Lower leg skin (tissue), 4 donors: ENCODE data around the gene YWHAB. TPM values are rescaled to one million over a fixed set of nuclear protein-coding genes. Genes with fewer than 3 reads are reported as not detected.

Source experiments
- DNase-seq, 2 donors: peaks; one replicate each; pipeline ENCODE4 v3.0.0-alpha.2; 2019; ENCODE audit warnings: low spot score in 2 of 2
- H3K4me3 ChIP-seq: fragments of 200-600 bp; sonication (generic); 2 replicates; pipeline ENCODE4 v1.5.1; 2017; ENCODE audit warnings: mild to moderate bottlenecking, low read depth; ENCODE audit not compliant: poor library complexity, severe bottlenecking
- POLR2A ChIP-seq, 2 donors: fragments of 450-650 bp; IDR thresholded peaks; one replicate each; pipeline ENCODE4 v1.6.1; 2016 to 2017; ENCODE audit warnings: antibody characterized with exemption in 2 of 2, mild to moderate bottlenecking in 1 of 2, moderate library complexity in 1 of 2
- WGBS, 2 donors: methylation state at CpG; one replicate each; pipeline ENCODE4 v1.1.5; 2018; 5-methylcytosine and 5-hydroxymethylcytosine counted together
- intact Hi-C: fragments of 100-400 bp; cut with DNase I; formaldehyde crosslinking; loops from one replicate; pipeline ENCODE4 v1.15.0; 2023; ENCODE audit warnings: low total_unique reads
- total RNA-seq, 4 donors: library from RNA; depleted of rRNA; stranded (reverse); fragments of >200 nt; gene quantifications; one replicate each; pipeline ENCODE4 v1.1.0, GENCODE V29; 2016
- TF ChIP-seq, protein P1 (sequence below), 3 donors: fragments of 450-650 bp; IDR thresholded peaks; one replicate each; pipeline ENCODE4 v1.5.1; 2016; ENCODE audit warnings: antibody characterized with exemption in 3 of 3, mild to moderate bottlenecking in 3 of 3, moderate library complexity in 2 of 3

The YWHAB gene
- total RNA-seq, 4 donors from 2014 or later = 78.5 to 133 (median 105) TPM

DNA sequence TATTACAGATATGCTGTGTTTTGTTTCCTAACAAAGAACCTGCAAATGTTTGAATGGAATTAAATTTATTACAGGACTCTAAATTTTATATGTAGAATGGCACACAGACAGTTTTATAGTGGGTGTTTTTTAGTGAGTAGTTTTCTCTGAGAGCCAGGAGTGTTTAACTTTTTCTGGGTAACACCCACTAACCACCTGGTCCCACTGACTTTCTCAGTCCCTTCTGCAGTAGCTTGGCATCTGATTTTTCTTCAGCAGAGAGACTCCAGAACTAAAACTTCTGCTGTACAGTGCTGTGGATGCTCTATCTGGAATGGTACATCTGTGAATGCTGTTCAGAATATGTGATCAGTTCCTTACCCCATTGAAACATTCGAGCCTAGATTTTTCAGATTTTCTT lies 6.3 kb downstream of the YWHAB start:
- intact Hi-C loops = no loop called here
- TF ChIP-seq, protein P1, sequence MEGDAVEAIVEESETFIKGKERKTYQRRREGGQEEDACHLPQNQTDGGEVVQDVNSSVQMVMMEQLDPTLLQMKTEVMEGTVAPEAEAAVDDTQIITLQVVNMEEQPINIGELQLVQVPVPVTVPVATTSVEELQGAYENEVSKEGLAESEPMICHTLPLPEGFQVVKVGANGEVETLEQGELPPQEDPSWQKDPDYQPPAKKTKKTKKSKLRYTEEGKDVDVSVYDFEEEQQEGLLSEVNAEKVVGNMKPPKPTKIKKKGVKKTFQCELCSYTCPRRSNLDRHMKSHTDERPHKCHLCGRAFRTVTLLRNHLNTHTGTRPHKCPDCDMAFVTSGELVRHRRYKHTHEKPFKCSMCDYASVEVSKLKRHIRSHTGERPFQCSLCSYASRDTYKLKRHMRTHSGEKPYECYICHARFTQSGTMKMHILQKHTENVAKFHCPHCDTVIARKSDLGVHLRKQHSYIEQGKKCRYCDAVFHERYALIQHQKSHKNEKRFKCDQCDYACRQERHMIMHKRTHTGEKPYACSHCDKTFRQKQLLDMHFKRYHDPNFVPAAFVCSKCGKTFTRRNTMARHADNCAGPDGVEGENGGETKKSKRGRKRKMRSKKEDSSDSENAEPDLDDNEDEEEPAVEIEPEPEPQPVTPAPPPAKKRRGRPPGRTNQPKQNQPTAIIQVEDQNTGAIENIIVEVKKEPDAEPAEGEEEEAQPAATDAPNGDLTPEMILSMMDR (IDR thresholded peaks at IDR 0.05) = no peak
- no peak for TF ChIP-seq POLR2A (IDR thresholded peaks at IDR 0.05)
- DNase-seq = no peak
- H3K4me3 ChIP-seq = no peak overlapping the region
- WGBS, 2 donors = 68 to 75% methylated on average over 1 of the region's 1 CpG

DNA sequence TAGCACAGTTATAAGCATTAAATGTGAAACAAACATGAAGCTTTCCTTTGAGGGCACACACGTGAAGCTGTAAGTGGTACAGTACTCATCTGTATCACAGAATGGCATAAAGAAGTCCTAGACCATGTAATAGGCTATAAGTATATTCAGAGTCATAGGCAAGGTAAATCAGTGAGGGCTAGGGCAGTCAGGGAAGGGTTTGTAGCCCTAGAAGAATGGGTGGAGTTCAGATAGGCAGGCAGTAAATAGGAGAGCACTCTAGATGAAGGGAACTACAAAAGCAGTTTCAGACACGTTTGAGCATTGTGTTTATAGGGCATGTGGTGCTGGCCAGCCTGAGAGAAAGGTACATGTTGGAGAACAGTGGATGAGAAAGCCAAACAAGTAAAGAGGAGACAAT lies 9.5 kb downstream of the YWHAB start:
- H3K4me3 ChIP-seq = no peak overlapping the region
- TF ChIP-seq, protein P1 (IDR thresholded peaks at IDR 0.05) = no peak
- no peak for TF ChIP-seq POLR2A (IDR thresholded peaks at IDR 0.05)
- 44 to 53% methylated on average over 2 of the region's 2 CpGs for WGBS, 2 donors
- intact Hi-C loops = no loop called here
- DNase-seq = no peak

DNA sequence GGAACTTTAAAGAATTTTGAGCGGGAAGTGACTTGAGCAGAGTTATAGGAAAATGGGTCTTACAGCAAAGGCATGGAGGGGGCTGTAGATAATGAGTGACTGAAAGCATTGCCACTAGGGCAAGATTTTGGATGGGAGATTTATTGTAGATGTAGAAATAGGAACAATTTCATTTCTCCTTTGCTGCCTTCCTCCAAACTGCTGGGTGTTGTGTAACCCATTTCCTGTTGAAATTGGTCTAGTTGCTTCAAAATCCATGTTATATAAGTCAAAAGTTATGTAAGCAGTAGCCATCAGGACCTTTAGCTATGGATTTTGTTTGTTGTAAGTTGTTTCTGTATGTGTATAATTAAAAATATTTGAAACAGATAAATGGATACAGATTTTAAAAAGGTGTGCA lies 11.1 kb downstream of the YWHAB start:
- TF ChIP-seq, protein P1 (IDR thresholded peaks at IDR 0.05) = no peak
- TF ChIP-seq POLR2A (IDR thresholded peaks at IDR 0.05) = no peak
- intact Hi-C loops = no loop called here
- no peak for DNase-seq
- no peak overlapping the region for H3K4me3 ChIP-seq
- 86 to 91% methylated on average over 1 of the region's 1 CpG for WGBS, 2 donors

DNA sequence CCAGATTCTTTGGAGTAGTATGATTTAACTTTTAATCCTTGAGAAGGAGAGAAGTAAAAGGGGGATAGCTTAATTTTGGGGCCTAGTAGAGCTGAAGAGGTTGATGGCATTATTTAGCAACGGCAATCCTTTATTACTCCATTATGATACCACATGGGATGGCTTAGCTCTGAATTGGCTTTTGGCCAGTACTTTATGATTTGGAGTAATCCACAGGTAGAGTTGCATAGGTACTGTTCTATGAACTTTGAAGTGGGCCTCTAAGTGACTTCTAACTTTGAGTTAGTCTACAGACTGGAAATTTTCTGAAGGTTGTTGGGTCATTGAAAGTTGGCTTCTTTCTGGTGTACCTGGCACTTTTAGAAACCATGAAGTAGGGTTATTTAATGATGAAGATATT lies 11.6 kb downstream of the YWHAB start:
- H3K4me3 ChIP-seq = no peak overlapping the region
- intact Hi-C loops = no loop called here
- DNase-seq = no peak
- no peak for TF ChIP-seq POLR2A (IDR thresholded peaks at IDR 0.05)
- TF ChIP-seq, protein P1 (IDR thresholded peaks at IDR 0.05) = no peak
- 62 to 63% methylated on average over 1 of the region's 1 CpG for WGBS, 2 donors

DNA sequence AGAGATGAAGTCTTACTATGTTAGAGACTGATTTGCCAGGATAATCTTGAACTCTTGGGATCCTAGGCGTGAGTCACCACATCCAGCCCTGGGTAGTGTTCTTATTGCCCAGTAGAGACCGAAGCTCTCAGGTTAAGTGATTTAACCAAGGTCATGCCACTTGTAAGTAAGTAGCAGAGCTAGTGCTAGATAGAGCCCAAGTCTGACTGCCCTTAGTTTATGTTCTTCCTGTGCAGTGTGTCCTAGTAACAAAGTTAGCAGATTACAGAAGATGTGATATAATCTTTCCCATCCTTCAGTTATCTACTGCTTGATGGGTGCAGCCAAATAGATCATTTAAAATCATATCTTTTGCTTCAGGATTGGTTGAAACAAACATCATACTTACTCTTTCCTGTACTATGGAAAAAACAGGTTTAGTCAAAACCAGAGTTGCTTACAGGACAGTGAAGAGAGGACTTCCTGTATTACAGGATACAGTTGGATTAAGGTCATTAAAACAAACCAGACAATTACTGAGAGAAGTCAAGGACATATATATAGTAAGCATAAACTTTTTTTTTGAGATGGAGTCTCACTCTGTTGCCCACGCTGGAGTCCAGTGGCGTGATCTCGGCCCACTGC lies 14.8 kb downstream of the YWHAB start:
- WGBS, 2 donors = 85 to 93% methylated on average over 5 of the region's 5 CpGs
- TF ChIP-seq, protein P1 (IDR thresholded peaks at IDR 0.05) = no peak
- no peak for TF ChIP-seq POLR2A (IDR thresholded peaks at IDR 0.05)
- DNase-seq = no peak
- no peak overlapping the region for H3K4me3 ChIP-seq
- intact Hi-C loops = no loop called here

DNA sequence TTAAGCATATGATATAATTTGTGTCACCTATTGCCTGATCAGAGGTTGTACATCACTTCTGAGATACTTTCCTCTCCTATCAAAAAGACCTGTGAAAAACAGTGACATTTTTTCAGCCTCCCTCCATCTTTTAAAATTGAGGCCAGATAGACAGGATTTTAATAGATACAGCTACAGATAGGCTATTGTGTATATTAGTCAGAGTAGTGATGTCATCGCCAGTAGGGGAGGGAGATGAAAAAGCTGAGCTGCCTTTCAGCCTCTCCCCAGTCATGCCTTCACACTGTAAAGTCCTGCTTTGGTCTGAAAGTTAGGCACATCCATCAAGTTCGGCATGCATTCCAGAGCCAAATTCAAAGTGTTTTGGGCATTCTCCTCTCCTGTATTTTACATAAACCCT lies 16.5 kb downstream of the YWHAB start:
- TF ChIP-seq, protein P1 (IDR thresholded peaks at IDR 0.05) = no peak
- TF ChIP-seq POLR2A (IDR thresholded peaks at IDR 0.05) = no peak
- intact Hi-C loops = no loop called here
- 76 to 80% methylated on average over 2 of the region's 2 CpGs for WGBS, 2 donors
- H3K4me3 ChIP-seq = no peak overlapping the region
- DNase-seq = no peak
